ENCODE data around the gene CUL4A. TPM values are rescaled to one million over a fixed set of nuclear protein-coding genes. Genes with fewer than 3 reads are reported as not detected.
"Not testable (repeated sequence)": the region's sequence is repeated elsewhere in the genome, so short reads cannot be mapped to it uniquely, and the experiment has no call there.

The CUL4A gene
- total and polyA plus RNA-seq, 10 donors, result 24.4 to 99.3 (median 63.9) TPM

DNA sequence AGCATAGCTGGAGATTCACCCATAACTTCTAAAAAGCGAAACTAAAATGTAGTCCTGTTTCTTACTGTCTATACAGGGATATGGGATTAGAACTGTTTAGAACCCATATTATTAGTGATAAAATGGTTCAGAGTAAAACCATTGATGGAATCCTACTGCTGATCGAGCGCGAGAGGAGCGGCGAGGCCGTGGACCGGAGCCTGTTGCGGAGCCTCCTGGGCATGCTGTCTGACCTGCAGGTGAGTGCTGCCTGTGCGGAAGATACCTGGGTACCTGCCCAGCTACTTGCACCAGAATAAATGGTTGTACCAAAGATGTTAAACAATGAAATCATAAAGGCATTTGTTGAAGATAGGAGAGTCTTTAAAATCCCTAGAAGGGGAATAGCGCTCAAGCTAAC is 23.7 kb downstream of the CUL4A start:
- TF ChIP-seq POLR2A (IDR thresholded peaks at IDR 0.05) (no peak), POLR2AphosphoS5 (IDR thresholded peaks at IDR 0.05) (no peak)
- TF ChIP-seq, protein P1, sequence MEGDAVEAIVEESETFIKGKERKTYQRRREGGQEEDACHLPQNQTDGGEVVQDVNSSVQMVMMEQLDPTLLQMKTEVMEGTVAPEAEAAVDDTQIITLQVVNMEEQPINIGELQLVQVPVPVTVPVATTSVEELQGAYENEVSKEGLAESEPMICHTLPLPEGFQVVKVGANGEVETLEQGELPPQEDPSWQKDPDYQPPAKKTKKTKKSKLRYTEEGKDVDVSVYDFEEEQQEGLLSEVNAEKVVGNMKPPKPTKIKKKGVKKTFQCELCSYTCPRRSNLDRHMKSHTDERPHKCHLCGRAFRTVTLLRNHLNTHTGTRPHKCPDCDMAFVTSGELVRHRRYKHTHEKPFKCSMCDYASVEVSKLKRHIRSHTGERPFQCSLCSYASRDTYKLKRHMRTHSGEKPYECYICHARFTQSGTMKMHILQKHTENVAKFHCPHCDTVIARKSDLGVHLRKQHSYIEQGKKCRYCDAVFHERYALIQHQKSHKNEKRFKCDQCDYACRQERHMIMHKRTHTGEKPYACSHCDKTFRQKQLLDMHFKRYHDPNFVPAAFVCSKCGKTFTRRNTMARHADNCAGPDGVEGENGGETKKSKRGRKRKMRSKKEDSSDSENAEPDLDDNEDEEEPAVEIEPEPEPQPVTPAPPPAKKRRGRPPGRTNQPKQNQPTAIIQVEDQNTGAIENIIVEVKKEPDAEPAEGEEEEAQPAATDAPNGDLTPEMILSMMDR (IDR thresholded peaks at IDR 0.05 in 8 of 11, conservative IDR thresholded peaks at IDR 0.05 in 3 of 11), result no peak
- Histone ChIP-seq H3K4me3 (no peak overlapping the region), H3K27ac (no peak overlapping the region), H3K4me1 (no peaks in the 10 kb centered on the region), H3K9me3 (no peaks in the 10 kb centered on the region), H3K36me3 (peaks cover 0 to 99% (median 62%) of the 10 kb centered on the region in 6 donors), H3K27me3 (replicated peaks in 1 of 7) (no peaks in the 10 kb centered on the region)
- 95 to 99% (median 98%) methylated on average over 11 of the region's 11 CpGs for WGBS, 5 donors
- DNase-seq, result no peak
- intact Hi-C loops (cut with DNase I; ENCODE audit: low total_unique reads), result no loop called here

DNA sequence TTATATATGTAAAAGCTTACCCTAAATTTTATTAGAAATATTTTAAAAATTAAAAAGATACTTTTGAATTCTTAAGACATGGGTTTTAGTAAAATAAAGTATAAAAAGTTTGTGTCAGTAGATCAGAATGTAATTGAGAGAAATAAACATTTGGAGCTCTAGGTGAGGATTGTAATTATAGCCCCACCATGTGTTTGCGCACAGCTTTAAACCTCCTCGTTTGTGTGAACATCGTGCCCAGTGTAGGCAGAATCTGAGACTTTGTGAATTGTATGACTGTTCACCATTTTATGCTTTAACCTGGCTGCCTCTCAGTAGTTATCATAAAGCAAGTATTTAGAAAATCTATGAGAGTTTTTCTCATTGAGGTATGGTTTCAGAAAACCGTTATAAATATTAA is 29.1 kb downstream of the CUL4A start:
- Histone ChIP-seq H3K4me1 (no peaks in the 10 kb centered on the region), H3K36me3 (peaks cover 0 to 98% (median 76%) of the 10 kb centered on the region in 6 donors), H3K27ac (no peak overlapping the region), H3K27me3 (replicated peaks in 1 of 7) (no peaks in the 10 kb centered on the region), H3K9me3 (no peaks in the 10 kb centered on the region), H3K4me3 (no peak overlapping the region)
- 85 to 94% (median 88%) methylated on average over 4 of the region's 4 CpGs for WGBS, 5 donors
- DNase-seq, result no peak
- intact Hi-C loops (cut with DNase I; ENCODE audit: low total_unique reads), result no loop called here
- TF ChIP-seq POLR2A (IDR thresholded peaks at IDR 0.05), result no peak

DNA sequence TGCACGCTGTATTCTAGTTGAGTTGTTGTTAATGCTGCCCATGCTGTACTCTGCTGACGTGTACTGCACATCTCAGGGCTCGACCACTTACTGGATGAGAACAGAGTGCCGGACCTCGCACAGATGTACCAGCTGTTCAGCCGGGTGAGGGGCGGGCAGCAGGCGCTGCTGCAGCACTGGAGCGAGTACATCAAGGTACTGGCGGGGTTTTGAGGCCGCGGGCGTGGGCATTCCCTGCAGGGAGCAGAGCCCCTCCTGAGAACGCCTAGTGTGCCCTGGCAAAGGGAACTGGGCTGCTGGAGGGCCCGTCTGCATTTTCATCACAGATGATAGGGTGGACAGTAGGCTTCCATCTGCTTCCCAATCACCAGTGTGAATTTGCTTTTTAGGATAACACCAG is 29.9 kb downstream of the CUL4A start:
- DNase-seq, result no peak
- Histone ChIP-seq H3K36me3 (peaks cover under 1 to 98% (median 79%) of the 10 kb centered on the region in 6 donors), H3K9me3 (no peaks in the 10 kb centered on the region), H3K4me3 (no peak overlapping the region), H3K4me1 (no peaks in the 10 kb centered on the region), H3K27ac (no peak overlapping the region), H3K27me3 (replicated peaks in 1 of 7) (no peaks in the 10 kb centered on the region)
- 92 to 94% (median 93%) methylated on average over 13 to 15 of the region's 15 CpGs for WGBS, 5 donors
- intact Hi-C loops (cut with DNase I; ENCODE audit: low total_unique reads), result no loop called here
- TF ChIP-seq POLR2AphosphoS5 (IDR thresholded peaks at IDR 0.05) (no peak), POLR2A (IDR thresholded peaks at IDR 0.05) (no peak)
- TF ChIP-seq, protein P1 (IDR thresholded peaks at IDR 0.05 in 8 of 11, conservative IDR thresholded peaks at IDR 0.05 in 3 of 11), result no peak

DNA sequence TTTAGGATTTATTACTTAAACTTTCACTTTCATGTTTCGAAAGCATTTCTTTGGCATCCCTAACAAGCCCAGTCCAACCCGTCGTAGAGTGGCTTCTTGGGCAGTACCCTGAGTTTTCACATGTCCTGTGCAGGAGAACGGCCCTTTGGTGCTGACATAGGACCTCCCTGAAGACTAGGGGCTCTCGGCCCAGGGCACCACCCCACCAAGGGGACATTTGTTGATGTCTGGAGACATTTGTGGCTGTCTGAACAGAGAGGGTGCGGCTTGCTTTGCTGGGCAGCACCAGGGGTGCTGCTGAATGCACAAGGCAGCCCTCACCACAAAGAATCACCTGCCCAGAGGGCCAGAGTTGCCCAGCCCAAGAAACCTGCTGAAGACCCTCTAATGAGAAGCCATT is 30.6 kb downstream of the CUL4A start:
- Histone ChIP-seq H3K4me3 (no peak overlapping the region), H3K4me1 (no peaks in the 10 kb centered on the region), H3K27me3 (replicated peaks in 1 of 7) (no peaks in the 10 kb centered on the region), H3K27ac (no peak overlapping the region), H3K36me3 (peaks cover 3 to 98% (median 80%) of the 10 kb centered on the region in 6 donors), H3K9me3 (no peaks in the 10 kb centered on the region)
- no peak for DNase-seq
- intact Hi-C loops (cut with DNase I; ENCODE audit: low total_unique reads), result no loop called here
- TF ChIP-seq, protein P1 (IDR thresholded peaks at IDR 0.05 in 8 of 11, conservative IDR thresholded peaks at IDR 0.05 in 3 of 11), result no peak
- TF ChIP-seq POLR2AphosphoS5 (IDR thresholded peaks at IDR 0.05) (no peak), POLR2A (IDR thresholded peaks at IDR 0.05) (no peak)
- 84 to 92% (median 91%) methylated on average over 6 of the region's 6 CpGs for WGBS, 5 donors

DNA sequence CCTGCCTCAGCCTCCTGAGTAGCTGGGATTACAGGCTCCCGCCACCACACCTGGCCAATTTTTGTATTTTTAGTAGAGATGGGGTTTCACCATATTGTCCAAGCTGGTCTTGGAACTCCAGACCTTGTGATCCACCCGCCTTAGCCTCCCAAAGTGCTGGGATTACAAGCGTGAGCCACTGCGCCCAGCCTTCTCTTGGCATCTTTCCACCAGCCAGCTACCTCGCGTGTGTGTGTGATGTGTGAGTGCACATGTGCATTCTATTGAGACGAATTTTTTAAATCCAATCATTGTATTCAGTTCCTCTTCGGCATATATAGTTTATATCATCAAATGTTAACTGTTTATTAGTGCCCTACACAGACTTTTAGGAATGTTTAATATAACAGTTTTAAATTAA is 32.2 kb downstream of the CUL4A start:
- H3K27ac ChIP-seq; DNase-seq; H3K4me1 ChIP-seq; H3K9me3 ChIP-seq; H3K4me3 ChIP-seq; H3K27me3 ChIP-seq (replicated peaks in 1 of 7); intact Hi-C loops (cut with DNase I; ENCODE audit: low total_unique reads): not testable (repeated sequence)
- peaks cover 3 to 99% (median 86%) of the 10 kb centered on the region in 6 donors for H3K36me3 ChIP-seq
- WGBS, 5 donors, result 91 to 95% (median 95%) methylated on average over 8 of the region's 8 CpGs
